ENCODE data around the gene DEFB118.
"Not testable (repeated sequence)": the region's sequence is repeated elsewhere in the genome, so short reads cannot be mapped to it uniquely, and the experiment has no call there.

DEFB118 gene

GRCh38 chr20:31368301-31368700, at the start of gene DEFB118:
TSS of gene DEFB118 (plus strand) at chr20:31368601. CDS start at chr20:31368651, 50 bp downstream.
- in situ Hi-C loops (cut with MboI; ENCODE audit: low sequenced_read_pairs) = no loop called here

GRCh38 chr20:31322504-31322903, 45.9 kb upstream of the DEFB118 start:
- in situ Hi-C loops (cut with MboI; ENCODE audit: low sequenced_read_pairs) = no loop called here

- in situ Hi-C loops (cut with MboI; ENCODE audit: low sequenced_read_pairs) = no loop called here
These were observed 37.5 kb upstream of the DEFB118 start for GRCh38 chr20:31330893-31331292.

GRCh38 chr20:31341470-31341869, 26.9 kb upstream of the DEFB118 start:
- in situ Hi-C loops (cut with MboI; ENCODE audit: low sequenced_read_pairs) = no loop called here

GRCh38 chr20:31355981-31356380, 12.4 kb upstream of the DEFB118 start:
- in situ Hi-C loops (cut with MboI; ENCODE audit: low sequenced_read_pairs) = no loop called here

GRCh38 chr20:31363295-31363694, 5.1 kb upstream of the DEFB118 start:
- in situ Hi-C loops (cut with MboI; ENCODE audit: low sequenced_read_pairs) = no loop called here

- in situ Hi-C loops (cut with MboI; ENCODE audit: low sequenced_read_pairs) = not testable (repeated sequence)
These were observed 4.1 kb upstream of the DEFB118 start for GRCh38 chr20:31364272-31364671.

- in situ Hi-C loops (cut with MboI; ENCODE audit: low sequenced_read_pairs) = no loop called here
These were observed 5.9 kb downstream of the DEFB118 start for GRCh38 chr20:31374346-31374745.

- in situ Hi-C loops (cut with MboI; ENCODE audit: low sequenced_read_pairs) = no loop called here
These were observed 22.1 kb downstream of the DEFB118 start, which contains the start of gene DEFB119 for GRCh38 chr20:31390490-31390889. TSS of gene DEFB119 (minus strand) at chr20:31390590. CDS start at chr20:31390483, 107 bp downstream.

GRCh38 chr20:31392836-31393235, 24.4 kb downstream of the DEFB118 start:
- in situ Hi-C loops (cut with MboI; ENCODE audit: low sequenced_read_pairs) = no loop called here

GRCh38 chr20:31394900-31395299, 26.5 kb downstream of the DEFB118 start:
- in situ Hi-C loops (cut with MboI; ENCODE audit: low sequenced_read_pairs) = no loop called here

- in situ Hi-C loops (cut with MboI; ENCODE audit: low sequenced_read_pairs) = no loop called here
These were observed 35.5 kb downstream of the DEFB118 start for GRCh38 chr20:31403886-31404285.

GRCh38 chr20:31406115-31406514, 37.7 kb downstream of the DEFB118 start, which contains the start of gene DEFB121:
TSS of gene DEFB121 (minus strand) at chr20:31406215. CDS start at chr20:31406152, 63 bp downstream.
- in situ Hi-C loops (cut with MboI; ENCODE audit: low sequenced_read_pairs) = no loop called here

- in situ Hi-C loops (cut with MboI; ENCODE audit: low sequenced_read_pairs) = no loop called here
These were observed 41.6 kb downstream of the DEFB118 start for GRCh38 chr20:31410011-31410410.

- in situ Hi-C loops (cut with MboI; ENCODE audit: low sequenced_read_pairs) = no loop called here
These were observed 46.0 kb downstream of the DEFB118 start for GRCh38 chr20:31414381-31414780.

GRCh38 chr20:31415653-31416052, 47.3 kb downstream of the DEFB118 start:
- in situ Hi-C loops (cut with MboI; ENCODE audit: low sequenced_read_pairs) = no loop called here

GRCh38 chr20:31418307-31418706, 49.9 kb downstream of the DEFB118 start:
- in situ Hi-C loops (cut with MboI; ENCODE audit: low sequenced_read_pairs) = no loop called here
